CD8-positive, alpha-beta memory T cell (primary cell): ENCODE data around the gene AOC2. TPM values are rescaled to one million over a fixed set of nuclear protein-coding genes. Genes with fewer than 3 reads are reported as not detected.

Experiments used
- CTCF ChIA-PET: fragments of 350-600 bp; sonication (Branson Sonifier 250); formaldehyde crosslinking; loops from one replicate; lab custom pipeline; 2021; ENCODE audit warnings: antibody characterized with exemption; lab: Charles Lee
- POLR2A ChIA-PET: fragments of 350-600 bp; sonication (Branson Sonifier 250); formaldehyde crosslinking; loops from one replicate; lab custom pipeline; 2021; ENCODE audit warnings: antibody characterized with exemption; lab: Charles Lee
- DNase-seq, 5 donors: peaks; one replicate each; pipeline versions ENCODE4 v3.0.0 to v3.0.0-alpha.2; 2020 to 2022; ENCODE audit warnings: mixed read lengths in 1 of 5
- H3K27ac ChIP-seq: one replicate; pipeline ENCODE4 v1.7.0; 2013; ENCODE audit warnings: low read depth, mild to moderate bottlenecking, low read length, moderate library complexity
- H3K27me3 ChIP-seq: 2 replicates; pipeline ENCODE4 v1.7.0; 2013; ENCODE audit warnings: low read length, mild to moderate bottlenecking; ENCODE audit not compliant: insufficient read depth, poor library complexity, severe bottlenecking
- H3K36me3 ChIP-seq: 2 replicates; pipeline ENCODE4 v1.7.0; 2013; ENCODE audit warnings: mild to moderate bottlenecking, low read length, moderate library complexity; ENCODE audit not compliant: insufficient read depth
- H3K4me1 ChIP-seq: 2 replicates; pipeline ENCODE4 v1.7.0; 2013; ENCODE audit warnings: mild to moderate bottlenecking, low read length, moderate library complexity; ENCODE audit not compliant: insufficient read depth
- H3K4me3 ChIP-seq: 2 replicates; pipeline ENCODE4 v1.7.0; 2013; ENCODE audit warnings: mild to moderate bottlenecking, low read length
- H3K9me3 ChIP-seq: 2 replicates; pipeline ENCODE4 v1.7.0; 2013; ENCODE audit warnings: mild to moderate bottlenecking, low read length
- H3K27ac Mint-ChIP-seq, 8 donors: one replicate each; pipeline ENCODE4 v1.8.0; 2020 to 2021; ENCODE audit warnings: mixed read lengths in 8 of 8, mild to moderate bottlenecking in 6 of 8, inconsistent platforms in 3 of 8, moderate library complexity in 3 of 8
- H3K27me3 Mint-ChIP-seq, 2 donors: one replicate each; pipeline ENCODE4 v1.8.0; 2020 to 2021; ENCODE audit warnings: mixed read lengths in 2 of 2, mild to moderate bottlenecking in 1 of 2, moderate library complexity in 1 of 2
- H3K36me3 Mint-ChIP-seq, 3 donors: one replicate each; pipeline ENCODE4 v1.8.0; 2020 to 2021; ENCODE audit warnings: mixed read lengths in 3 of 3, inconsistent platforms in 1 of 3, mild to moderate bottlenecking in 1 of 3
- H3K4me1 Mint-ChIP-seq, 3 donors: one replicate each; pipeline ENCODE4 v1.8.0; 2020 to 2021; ENCODE audit warnings: mixed read lengths in 3 of 3, inconsistent platforms in 1 of 3, mild to moderate bottlenecking in 1 of 3
- H3K4me3 Mint-ChIP-seq, 7 donors: one replicate each; pipeline ENCODE4 v1.8.0; 2020 to 2021; ENCODE audit warnings: mixed read lengths in 7 of 7, mild to moderate bottlenecking in 6 of 7, moderate library complexity in 4 of 7, inconsistent platforms in 2 of 7
- H3K9me3 Mint-ChIP-seq, 5 donors: one replicate each; pipeline ENCODE4 v1.8.0; 2020 to 2022; ENCODE audit warnings: mixed read lengths in 5 of 5, mild to moderate bottlenecking in 3 of 5, moderate library complexity in 2 of 5, inconsistent platforms in 1 of 5
- polyA plus RNA-seq: library from polyadenylated mRNA; unstranded; fragments of 300-500 nt; fragmentation: Illumina TruSeq; gene quantifications from one replicate; pipeline ENCODE4 v1.2.3, GENCODE V29; 2021
- total RNA-seq, 2 experiments: library from RNA; stranded (reverse); gene quantifications; one replicate each; pipeline ENCODE4 v1.2.3, GENCODE V29; 2021

AOC2 gene
- total and polyA plus RNA-seq, 3 experiments from 2014 or later = 0.09 to 2.7 (median 2.4) TPM

DNA sequence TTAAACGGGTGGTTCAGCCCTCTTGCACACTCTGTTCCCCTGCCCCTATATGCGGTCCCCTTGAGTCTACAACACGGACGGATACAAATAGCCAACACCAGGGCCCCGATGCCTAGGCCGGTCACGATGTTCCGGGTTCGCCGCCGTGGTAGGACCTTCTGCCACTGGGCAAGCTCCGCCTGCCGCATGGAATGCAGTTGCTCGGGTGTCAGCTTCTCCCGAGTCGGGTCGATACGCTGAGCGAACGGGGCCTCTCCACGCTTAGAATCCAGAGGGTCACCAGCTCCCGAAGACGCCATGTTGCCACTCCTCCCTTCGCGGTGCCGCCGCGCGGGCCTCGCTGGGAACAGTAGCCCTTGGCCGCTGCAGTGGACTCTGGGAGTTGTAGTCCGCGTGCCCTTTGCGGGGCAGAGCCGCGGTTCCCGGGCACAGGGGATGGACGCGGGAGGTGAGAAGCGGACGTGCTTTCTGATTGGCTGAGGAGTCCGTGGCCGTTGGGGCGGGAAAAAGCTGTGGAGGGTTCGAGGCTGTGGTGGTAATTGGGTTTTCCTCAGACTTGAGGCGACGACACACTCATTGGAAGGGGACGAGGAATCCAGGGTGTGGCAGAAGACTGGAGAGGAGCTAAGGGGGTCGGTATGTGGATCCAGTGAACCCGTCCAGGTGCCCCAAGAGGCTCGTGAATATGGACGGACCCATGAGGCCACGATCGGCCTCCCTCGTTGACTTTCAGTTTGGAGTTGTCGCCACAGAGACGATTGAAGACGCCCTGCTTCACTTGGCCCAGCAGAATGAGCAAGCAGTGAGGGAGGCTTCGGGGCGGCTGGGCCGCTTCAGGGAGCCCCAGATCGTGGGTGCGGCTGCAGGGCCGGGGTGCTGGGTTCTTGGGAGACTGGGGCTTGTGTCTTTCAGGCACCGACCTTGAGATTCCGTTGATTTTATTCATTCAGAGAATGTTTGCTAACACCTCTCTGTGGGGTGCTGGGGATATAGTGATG lies 45.7 kb upstream of the AOC2 start, which contains the start of the genes CNTD1 and COA3:
CNTD1 (plus strand) TSS at position 479 of the 998 bp plus-strand sequence; CDS start at position 686, 207 bp downstream.
COA3 (minus strand) TSS at position 322 of the 998 bp plus-strand sequence; CDS start at position 299, 23 bp downstream.
- Mint-ChIP-seq H3K4me1 (peaks cover 22 to 31% (median 31%) of the 10 kb centered on the region in 3 donors), H3K4me3 (peak within 1 kb of the TSS; percentile 94 to 97 (median 95)), H3K9me3 (no peaks in the 10 kb centered on the region), H3K36me3 (peaks cover 0 to 11% (median 5%) of the 10 kb centered on the region in 3 donors), H3K27ac (peak within 1 kb of the TSS in 7 of 8 donors; percentile 40 to 93 (median 90)), H3K27me3 (peaks cover 0 to 3% of the 10 kb centered on the region in 2 donors)
- H3K9me3 ChIP-seq = no peaks in the 10 kb centered on the region
- H3K36me3 ChIP-seq = no peaks in the 10 kb centered on the region
- CTCF ChIA-PET = interaction anchor here (0.7 to 1.0 kb wide), 2 partner anchors 25 to 35 kb away, joined by 3 to 4 read pairs; partner anchors contain the start of gene BECN1
- peak; percentile 54 to 76 (median 58) for DNase-seq
- H3K4me1 ChIP-seq = peaks cover 18% of the 10 kb centered on the region
- POLR2A ChIA-PET = interaction anchor here (0.7 to 1.5 kb wide), 3 partner anchors 21 to 26 kb away, joined by 3 to 8 read pairs (median 3); partner anchors contain the start of genes BECN1 and VPS25
- no peaks in the 10 kb centered on the region for H3K27me3 ChIP-seq
- H3K27ac ChIP-seq = peak within 1 kb of the TSS; percentile 27
- H3K4me3 ChIP-seq = peak within 1 kb of the TSS; percentile 67

DNA sequence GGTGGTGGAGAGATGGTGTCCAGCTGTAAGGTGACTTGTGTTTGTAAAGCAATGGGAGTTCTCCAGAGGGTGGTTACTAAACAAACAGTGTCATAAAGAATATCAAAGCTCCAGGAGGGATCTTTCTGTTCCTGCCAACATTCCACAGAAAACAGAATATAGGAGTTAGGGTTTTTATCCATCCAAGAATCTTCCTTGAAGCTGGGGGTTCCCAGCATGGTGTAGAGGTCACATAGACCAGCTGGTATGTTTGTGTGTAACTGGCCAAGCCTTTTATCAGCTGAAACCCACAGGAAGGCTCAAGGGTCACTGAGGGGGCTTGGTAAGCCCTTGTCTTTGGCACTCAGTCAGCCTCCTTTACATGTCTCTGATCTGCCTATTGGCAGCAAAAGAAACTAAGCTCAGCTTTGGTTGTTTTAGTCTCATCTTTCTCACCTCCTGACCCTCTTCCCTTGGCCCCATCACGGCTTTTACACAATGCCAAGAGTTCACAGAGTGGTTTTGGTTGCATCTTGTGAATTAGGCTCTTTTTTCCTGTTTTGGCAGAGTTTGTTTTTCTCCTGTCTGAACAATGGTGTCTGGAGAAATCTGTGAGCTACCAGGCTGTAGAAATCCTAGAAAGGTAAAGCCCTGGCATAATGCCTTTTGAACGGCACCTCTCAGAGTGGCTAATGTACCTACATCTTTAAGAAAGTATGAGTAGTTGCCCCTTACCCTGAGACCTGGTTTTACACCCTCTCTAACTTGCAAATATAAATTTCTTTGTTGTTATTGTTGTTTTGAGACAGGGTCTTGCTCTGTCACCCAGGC lies 41.1 kb upstream of the AOC2 start:
- Mint-ChIP-seq H3K27me3 (peaks cover 0 to 3% of the 10 kb centered on the region in 2 donors), H3K4me3 (no peak overlapping the region), H3K36me3 (peaks cover 0 to 7% (median 0%) of the 10 kb centered on the region in 3 donors), H3K4me1 (peaks cover 6 to 10% (median 6%) of the 10 kb centered on the region in 3 donors), H3K9me3 (no peaks in the 10 kb centered on the region), H3K27ac (peak overlapping the region in 1 of 8 donors; percentile 78)
- DNase-seq = no peak
- peaks cover 4% of the 10 kb centered on the region for H3K4me1 ChIP-seq
- no peaks in the 10 kb centered on the region for H3K9me3 ChIP-seq
- H3K36me3 ChIP-seq = no peaks in the 10 kb centered on the region
- no peak overlapping the region for H3K27ac ChIP-seq
- H3K4me3 ChIP-seq = no peak overlapping the region
- no peaks in the 10 kb centered on the region for H3K27me3 ChIP-seq
- ChIA-PET CTCF (interaction anchor here (1.9 kb wide), 1 partner anchor 15 kb away, joined by 4 read pairs; no protein-coding TSS in a partner anchor), POLR2A (no interaction called here)

GRCh38 chr17:42804918-42805367 lies 39.4 kb upstream of the AOC2 start:
- H3K36me3 ChIP-seq = peaks cover 1% of the 10 kb centered on the region
- Mint-ChIP-seq H3K36me3 (peaks cover under 1 to 16% (median 2%) of the 10 kb centered on the region in 3 donors), H3K4me3 (peak overlapping the region in 1 of 7 donors; percentile 53), H3K9me3 (no peaks in the 10 kb centered on the region), H3K4me1 (peaks cover 0 to 1% (median 0%) of the 10 kb centered on the region in 3 donors), H3K27ac (peak overlapping the region in 2 of 8 donors; percentile 47 to 69), H3K27me3 (no peaks in the 10 kb centered on the region)
- H3K9me3 ChIP-seq = no peaks in the 10 kb centered on the region
- H3K4me3 ChIP-seq = no peak overlapping the region
- no peak for DNase-seq
- no peaks in the 10 kb centered on the region for H3K4me1 ChIP-seq
- CTCF ChIA-PET = interaction anchor here (1.7 kb wide), 1 partner anchor 19 kb away, joined by 4 read pairs; the partner anchor contains the start of gene BECN1
- H3K27ac ChIP-seq = no peak overlapping the region
- H3K27me3 ChIP-seq = no peaks in the 10 kb centered on the region
- POLR2A ChIA-PET = no interaction called here

DNA sequence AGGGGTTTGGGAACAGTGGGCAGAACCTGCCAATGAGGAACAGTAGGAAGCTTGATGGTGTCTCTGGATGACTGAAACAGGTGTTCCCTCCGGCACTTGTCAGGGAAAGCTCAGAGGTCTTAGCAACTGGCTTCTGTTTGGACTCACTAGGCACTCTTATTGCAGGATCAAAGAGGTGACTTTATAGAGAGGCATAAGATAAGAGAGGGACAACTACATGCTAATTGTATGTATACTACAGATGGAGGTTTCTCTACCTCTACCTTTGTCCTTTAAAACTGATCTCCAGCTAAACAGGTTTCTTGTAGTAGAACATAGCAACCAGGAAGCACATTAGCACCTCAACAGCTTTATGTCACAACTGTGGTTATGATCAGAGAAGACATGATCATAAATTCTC lies 38.1 kb upstream of the AOC2 start:
- peaks cover 4 to 28% (median 7%) of the 10 kb centered on the region in 3 donors for H3K36me3 Mint-ChIP-seq
- CTCF ChIA-PET = interaction anchor here (1.7 kb wide), 1 partner anchor 17 kb away, joined by 4 read pairs; the partner anchor contains the start of gene BECN1

GRCh38 chr17:42809250-42809649 lies 35.1 kb upstream of the AOC2 start:
- CTCF ChIA-PET = interaction anchor here (1.3 kb wide), 1 partner anchor 12 kb away, joined by 3 read pairs; no protein-coding TSS in a partner anchor
- Mint-ChIP-seq H3K27me3 (no peaks in the 10 kb centered on the region), H3K4me3 (no peak overlapping the region), H3K9me3 (no peaks in the 10 kb centered on the region), H3K36me3 (peaks cover 6 to 44% (median 13%) of the 10 kb centered on the region in 3 donors), H3K4me1 (no peaks in the 10 kb centered on the region), H3K27ac (peak overlapping the region in 1 of 8 donors; percentile 32)
- Histone ChIP-seq H3K27me3 (no peaks in the 10 kb centered on the region), H3K36me3 (peaks cover 24% of the 10 kb centered on the region), H3K4me1 (no peaks in the 10 kb centered on the region), H3K27ac (no peak overlapping the region), H3K4me3 (no peak overlapping the region), H3K9me3 (no peaks in the 10 kb centered on the region)
- no peak for DNase-seq
- POLR2A ChIA-PET = no interaction called here

More for the DNA sequence above, 38.1 kb upstream of the AOC2 start:
- POLR2A ChIA-PET = no interaction called here
- H3K4me3 ChIP-seq = no peak overlapping the region
- Mint-ChIP-seq H3K27ac (no peak overlapping the region), H3K9me3 (no peaks in the 10 kb centered on the region), H3K27me3 (no peaks in the 10 kb centered on the region), H3K4me1 (no peaks in the 10 kb centered on the region), H3K4me3 (no peak overlapping the region)
- no peaks in the 10 kb centered on the region for H3K27me3 ChIP-seq
- H3K4me1 ChIP-seq = no peaks in the 10 kb centered on the region
- no peak overlapping the region for H3K27ac ChIP-seq
- peaks cover 12% of the 10 kb centered on the region for H3K36me3 ChIP-seq
- no peaks in the 10 kb centered on the region for H3K9me3 ChIP-seq
- DNase-seq = no peak

DNA sequence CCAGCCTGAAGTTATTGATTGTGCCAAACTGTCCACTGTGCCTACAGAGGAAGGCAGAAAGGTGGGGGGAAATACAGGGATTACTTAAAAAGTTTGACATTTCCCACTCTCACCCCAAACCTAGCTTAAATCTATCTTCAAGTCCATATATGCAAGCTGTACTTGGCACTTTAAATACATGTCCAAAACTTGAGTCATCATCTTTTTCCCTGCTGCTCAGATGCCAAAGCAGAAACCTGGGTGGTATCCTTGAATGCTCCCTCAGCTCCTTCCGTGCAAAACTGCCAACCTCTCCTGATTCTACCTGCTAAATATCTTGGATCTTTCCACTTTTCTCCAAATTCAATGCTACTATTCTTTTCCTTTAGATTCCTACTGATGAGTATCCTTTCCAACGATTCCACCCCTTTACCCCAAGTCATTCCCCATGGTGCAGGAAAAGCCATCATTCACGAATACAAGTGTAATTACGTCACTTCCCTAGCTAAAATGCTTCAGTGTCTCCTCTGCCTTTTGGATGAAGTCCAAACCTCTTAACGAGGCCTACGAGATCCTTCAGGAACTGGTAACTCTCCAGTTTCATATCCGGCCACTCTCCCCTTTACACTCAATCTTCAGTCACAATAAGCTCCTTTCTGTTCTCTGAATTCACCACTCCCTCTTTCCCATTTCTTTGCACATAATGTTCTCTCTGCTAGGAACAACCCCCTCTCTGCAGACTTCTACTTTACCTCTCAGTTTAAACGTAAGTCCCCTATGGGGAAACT lies 29.6 kb upstream of the AOC2 start:
- POLR2A ChIA-PET = interaction anchor here (1.0 kb wide), 1 partner anchor 10 kb away, joined by 3 read pairs; the partner anchor contains the start of gene BECN1
- Mint-ChIP-seq H3K36me3 (peaks cover 8 to 79% (median 26%) of the 10 kb centered on the region in 3 donors), H3K27ac (peak overlapping the region in 1 of 8 donors; percentile 7), H3K4me3 (no peak overlapping the region), H3K27me3 (no peaks in the 10 kb centered on the region), H3K4me1 (peaks cover 0 to 4% (median 3%) of the 10 kb centered on the region in 3 donors), H3K9me3 (no peaks in the 10 kb centered on the region)
- H3K4me3 ChIP-seq = no peak overlapping the region
- DNase-seq = no peak
- no peaks in the 10 kb centered on the region for H3K27me3 ChIP-seq
- H3K36me3 ChIP-seq = peaks cover 73% of the 10 kb centered on the region
- H3K4me1 ChIP-seq = no peaks in the 10 kb centered on the region
- no peak overlapping the region for H3K27ac ChIP-seq
- H3K9me3 ChIP-seq = no peaks in the 10 kb centered on the region
- CTCF ChIA-PET = no interaction called here
